HG03565 (cell line): ENCODE results near the gene CMYA5.
"Not testable (repeated sequence)": the region's sequence is repeated elsewhere in the genome, so short reads cannot be mapped to it uniquely, and the experiment has no call there.

Experiments
- ATAC-seq: cut with Tn5 transposase; IDR thresholded peaks from one replicate; pipeline ENCODE4 v1.9.1; 2021; ENCODE audit warnings: mild to moderate bottlenecking, moderate library complexity; ENCODE audit not compliant: unreplicated experiment

The CMYA5 gene

DNA sequence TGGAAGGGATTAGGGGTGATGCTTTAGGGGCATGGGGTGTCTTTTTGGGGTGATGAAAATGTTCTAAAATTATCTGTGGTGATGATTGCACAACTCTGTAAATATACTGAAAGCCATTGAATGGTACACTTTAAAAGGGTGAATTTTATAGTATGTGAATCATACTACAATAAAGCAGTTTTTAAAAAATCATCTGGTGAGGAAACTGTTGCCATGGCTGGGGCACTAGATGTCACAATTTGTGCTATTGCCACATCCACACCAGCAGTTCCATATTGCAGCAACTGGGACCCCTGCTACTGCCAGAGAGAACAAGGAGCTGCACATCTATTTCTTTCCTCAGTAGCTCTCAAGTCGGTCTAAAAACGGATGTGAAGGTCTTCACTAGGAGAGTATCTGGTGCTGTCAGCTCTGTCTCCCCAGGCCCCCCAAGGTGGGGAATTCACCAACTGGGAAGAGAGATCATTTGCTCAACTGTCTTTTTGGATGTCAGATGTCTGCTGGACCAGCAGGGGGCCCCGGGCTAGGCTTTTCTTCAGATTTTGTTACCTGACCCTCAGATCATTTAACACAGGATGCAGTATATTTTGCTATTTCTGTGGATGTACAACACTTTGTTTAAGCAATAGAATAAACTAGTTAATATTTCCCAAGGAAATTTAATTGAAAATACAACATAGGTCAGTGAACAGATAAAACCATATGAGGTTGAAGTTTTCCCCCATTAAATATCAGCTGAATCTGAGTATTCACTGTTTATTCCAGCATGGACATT lies 13.2 kb downstream of the CMYA5 start:
- ATAC-seq: no peak

DNA sequence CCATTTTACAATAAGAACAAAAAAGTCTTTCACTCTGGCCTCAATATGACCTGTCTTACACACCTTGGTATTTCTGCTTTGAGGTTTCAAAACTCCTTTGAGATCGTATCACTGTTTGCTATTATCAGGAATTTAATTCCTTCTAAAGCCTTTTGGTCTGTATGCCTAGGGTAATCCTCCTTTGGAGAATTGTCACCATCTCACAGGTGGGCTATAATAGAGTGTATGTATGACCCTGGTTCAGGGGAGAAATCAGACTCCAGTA lies 13.7 kb downstream of the CMYA5 start:
- ATAC-seq: no peak

DNA sequence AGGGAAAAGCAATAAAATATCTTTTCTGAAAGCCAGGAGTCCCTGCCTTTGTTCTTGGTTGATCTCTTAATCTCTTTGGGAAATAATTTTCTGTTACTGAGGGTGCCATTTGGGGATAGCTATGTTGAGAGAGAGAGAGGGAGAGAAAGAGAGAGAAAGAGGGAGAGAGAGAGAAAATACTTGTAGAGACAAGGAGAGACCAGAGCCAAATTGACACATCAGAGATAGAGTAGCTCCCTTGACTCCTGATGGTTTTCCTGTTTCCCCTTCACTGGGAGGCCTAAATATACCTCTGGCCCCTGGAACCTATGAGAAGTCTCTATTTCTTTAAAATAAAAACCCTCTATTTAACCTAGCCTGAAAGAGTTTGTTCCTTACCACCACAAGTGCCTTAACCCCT lies 14.9 kb downstream of the CMYA5 start:
- ATAC-seq: no peak

DNA sequence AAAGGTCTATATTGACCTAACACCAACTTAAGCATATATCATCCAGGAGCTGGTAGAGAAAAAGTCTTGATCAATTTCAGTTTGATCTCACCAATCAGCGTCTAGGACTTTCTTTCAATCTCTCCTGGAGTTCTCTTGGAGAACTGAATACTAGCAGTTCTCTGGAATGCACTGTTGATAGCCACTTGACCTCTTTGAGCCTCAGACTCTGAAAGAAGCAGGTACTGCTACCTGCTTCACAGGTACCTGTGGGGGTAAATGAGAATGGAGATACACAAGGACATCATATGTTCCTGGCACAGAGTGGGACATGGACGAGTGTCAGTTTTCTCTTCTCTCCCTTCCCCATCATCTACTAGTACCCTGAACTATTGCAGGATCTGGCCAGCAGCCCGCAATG lies 16.0 kb downstream of the CMYA5 start:
- no peak for ATAC-seq

DNA sequence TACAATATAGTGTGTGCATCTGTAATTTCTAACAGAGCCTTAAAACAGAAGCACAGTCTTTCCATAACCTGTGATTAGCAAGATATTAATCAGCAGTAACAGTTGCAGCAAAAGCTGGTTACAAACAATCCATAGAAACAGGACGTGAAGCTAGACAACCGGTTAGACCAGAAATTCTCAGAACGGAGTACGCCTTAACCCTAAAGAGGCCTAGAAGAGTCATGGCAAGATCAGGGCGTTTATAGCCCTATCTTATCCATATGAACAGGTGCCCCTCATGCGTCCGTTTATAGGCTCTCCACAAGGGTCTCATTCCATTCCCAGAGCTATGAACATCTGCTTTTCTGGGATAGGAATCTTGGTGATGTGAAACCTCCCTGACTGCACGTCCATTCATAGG lies 16.7 kb downstream of the CMYA5 start:
- ATAC-seq: not testable (repeated sequence)

DNA sequence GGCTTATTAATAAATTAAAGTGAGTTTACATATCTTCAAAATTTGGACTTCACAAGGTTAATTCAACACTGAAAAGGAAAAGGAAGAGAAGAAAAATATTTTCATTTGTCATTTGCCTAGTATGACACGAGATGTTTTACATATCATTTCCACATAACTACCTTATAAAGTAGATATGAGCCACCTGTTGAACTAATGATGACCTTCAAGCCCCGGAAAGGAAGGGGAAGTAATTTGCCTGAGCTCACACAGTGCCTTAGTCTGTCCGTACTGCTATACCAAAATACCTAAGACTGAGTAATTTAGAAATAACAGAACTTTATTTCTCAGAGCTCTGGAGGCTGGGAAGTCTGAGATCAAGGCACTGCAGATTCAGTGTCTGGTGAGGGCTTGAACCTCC lies 17.9 kb downstream of the CMYA5 start:
- ATAC-seq: no peak

DNA sequence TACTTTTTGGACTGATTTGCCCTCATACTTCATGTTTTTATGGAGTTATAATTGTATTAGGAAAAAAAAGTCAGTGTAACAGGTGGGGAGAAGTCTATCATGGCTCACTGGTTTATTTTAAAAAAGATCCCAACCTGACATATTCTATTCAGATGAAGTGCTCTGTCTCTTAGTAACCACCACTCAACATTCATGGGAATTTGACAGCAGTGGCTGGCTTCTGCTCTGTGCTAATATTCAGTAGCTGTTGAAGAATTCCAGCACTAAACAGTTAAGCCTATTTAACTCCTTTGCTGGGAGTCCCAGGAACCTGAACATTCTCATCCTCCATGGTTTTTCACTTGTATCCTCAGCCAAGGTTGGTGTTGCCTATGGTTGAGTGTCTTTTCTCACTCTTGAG lies 23.1 kb downstream of the CMYA5 start:
- no peak for ATAC-seq

DNA sequence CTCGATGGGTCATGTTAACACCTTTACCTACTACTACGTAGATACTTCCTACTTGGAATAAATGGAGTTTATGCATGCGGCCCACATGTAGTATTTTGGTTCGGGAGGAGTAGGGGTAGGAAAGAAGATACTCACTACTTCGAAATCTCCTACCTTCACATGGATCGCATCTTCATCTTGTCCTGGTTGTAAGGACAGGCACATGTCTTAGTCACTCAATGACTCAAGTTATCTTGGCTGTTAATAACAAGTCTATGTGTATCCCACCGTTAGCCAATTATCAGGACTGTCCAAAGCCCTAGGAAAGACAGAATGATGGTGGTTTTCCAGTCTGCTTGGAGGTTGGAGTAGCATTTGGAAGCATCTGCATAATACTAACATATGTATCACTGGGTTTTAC lies 24.1 kb downstream of the CMYA5 start:
- ATAC-seq: no peak

DNA sequence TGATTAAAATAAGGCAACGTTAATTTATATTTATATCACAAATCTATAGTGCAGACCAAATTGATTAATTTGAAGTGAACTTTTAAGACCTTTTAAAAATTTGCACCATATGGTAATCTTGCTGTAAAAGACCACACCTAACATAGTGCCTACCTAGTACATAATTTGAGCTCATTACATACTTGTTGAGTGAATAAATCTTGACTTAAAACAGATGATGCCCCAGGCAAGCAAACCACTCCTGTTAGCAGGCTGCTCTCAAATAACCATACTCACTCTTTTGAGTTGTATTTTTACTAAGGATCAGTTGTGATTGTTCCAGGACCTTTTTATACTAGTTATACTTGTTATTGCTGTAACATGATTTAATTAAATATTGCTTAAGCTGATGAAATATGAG lies 27.2 kb downstream of the CMYA5 start:
- no peak for ATAC-seq

DNA sequence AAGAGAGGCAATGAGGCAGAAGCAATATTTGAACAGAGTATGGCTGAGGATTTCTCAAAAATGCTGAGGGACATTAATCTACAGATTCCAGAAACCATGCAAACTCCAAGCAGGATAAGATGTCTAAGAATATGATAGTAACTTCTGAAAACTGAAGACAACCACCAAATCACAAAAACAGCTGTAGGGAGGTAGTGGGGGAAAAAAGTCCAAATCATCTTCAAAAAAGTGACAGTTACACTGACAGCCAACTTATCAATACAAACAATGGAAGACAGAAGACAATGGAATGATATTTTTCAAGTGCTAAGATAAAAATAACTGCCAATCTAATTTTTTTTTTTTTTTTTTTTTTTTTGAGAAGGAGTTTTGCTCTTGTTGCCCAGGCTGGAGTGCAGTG lies 30.5 kb downstream of the CMYA5 start:
- no peak for ATAC-seq

DNA sequence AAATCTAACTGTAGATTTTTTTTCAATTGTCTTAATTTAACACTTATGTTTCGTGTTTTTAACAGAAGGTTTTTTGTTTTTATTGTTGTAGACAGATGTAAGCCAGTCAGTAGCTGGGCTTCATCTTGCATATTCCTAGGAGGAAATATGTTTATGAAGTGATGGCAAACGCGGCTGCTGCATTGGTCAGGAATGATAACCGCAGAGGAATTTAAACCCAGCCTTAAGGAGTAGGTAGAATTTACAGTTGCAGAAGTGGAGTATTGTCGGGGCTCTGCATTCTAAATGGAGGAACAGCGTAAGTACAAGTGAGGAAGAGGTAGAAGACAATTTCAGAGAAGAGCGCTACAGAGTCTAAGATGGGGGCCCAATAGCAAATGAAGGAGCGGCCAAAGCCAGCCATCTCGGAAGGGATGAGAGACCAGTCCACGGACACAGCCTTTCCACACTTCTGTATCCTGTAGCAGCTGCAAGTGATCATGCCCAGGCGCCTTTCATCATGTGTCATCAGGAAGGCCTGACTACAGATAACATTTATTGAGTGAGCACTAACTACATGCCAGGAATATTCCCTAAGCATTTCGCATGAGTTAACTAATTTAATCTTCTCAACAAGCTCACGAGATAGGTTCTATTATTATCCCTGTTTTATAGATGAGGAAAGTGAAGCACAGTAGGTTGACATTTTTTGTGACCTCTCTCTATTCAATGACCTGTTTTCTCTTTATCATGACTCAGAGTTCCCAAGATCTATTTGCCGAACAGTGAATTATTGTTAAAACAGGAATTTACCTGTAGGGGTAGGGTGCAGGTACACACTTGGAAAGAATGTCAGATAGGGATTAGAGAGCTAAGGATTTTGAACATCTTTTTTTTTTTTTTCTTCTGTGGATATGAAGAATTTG lies 38.1 kb downstream of the CMYA5 start:
- no peak for ATAC-seq

DNA sequence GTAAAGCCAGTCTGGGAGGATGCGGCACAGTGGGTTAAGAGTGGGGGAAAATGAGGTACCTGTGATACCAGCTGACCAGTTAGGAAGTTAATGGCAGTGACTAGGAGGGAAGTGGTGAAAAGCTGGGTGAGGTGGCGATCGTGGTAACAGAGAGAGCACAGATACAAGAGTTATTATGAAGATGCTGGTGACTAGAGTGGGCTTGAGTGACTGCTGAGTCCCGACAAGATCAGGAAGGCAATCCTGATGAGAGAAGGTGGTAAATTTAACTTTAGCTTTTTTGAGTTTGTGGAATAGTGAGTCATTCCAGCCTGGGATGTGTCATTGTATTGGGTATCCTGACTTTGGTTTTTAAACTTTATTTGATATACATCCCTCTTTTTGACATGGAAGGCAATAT lies 38.8 kb downstream of the CMYA5 start:
- no peak for ATAC-seq

DNA sequence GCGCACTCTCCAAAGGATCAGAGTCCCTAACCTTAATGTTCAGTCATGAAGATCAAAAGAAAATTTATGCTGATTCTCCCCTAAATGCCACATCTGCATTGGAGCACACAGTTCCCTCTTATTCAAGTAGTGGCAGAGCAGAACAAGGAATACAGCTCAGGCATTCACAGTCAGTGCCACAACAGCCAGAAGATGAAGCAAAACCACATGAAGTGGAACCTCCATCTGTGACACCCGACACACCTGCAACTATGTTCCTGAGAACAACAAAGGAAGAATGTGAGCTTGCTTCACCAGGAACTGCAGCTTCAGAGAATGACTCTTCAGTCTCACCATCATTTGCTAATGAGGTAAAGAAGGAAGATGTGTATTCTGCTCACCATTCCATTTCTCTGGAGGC lies 40.0 kb downstream of the CMYA5 start:
- no peak for ATAC-seq

DNA sequence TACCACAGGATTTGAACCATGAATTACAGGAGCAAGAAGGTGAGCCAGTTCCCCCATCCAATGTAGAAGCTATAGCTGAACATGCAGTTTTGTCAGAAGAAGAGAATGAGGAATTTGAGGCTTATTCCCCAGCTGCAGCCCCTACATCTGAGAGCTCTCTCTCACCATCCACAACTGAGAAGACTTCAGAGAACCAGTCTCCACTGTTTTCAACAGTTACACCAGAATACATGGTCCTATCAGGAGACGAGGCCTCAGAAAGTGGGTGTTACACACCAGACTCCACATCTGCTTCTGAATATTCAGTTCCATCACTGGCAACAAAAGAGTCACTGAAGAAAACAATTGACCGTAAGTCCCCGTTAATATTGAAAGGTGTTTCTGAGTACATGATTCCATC lies 40.9 kb downstream of the CMYA5 start:
- no peak for ATAC-seq

DNA sequence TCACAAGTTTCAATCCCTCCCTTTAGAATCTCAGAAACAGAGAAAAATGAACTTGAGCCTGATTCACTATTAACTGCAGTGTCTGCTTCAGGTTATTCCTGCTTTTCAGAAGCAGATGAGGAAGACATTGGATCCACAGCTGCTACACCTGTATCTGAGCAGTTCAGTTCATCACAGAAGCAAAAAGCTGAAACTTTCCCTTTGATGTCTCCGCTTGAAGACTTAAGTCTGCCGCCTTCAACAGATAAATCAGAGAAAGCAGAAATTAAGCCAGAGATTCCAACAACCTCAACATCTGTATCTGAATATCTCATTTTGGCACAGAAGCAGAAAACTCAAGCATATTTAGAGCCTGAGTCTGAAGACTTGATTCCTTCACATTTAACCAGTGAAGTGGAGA lies 42.1 kb downstream of the CMYA5 start:
- no peak for ATAC-seq

DNA sequence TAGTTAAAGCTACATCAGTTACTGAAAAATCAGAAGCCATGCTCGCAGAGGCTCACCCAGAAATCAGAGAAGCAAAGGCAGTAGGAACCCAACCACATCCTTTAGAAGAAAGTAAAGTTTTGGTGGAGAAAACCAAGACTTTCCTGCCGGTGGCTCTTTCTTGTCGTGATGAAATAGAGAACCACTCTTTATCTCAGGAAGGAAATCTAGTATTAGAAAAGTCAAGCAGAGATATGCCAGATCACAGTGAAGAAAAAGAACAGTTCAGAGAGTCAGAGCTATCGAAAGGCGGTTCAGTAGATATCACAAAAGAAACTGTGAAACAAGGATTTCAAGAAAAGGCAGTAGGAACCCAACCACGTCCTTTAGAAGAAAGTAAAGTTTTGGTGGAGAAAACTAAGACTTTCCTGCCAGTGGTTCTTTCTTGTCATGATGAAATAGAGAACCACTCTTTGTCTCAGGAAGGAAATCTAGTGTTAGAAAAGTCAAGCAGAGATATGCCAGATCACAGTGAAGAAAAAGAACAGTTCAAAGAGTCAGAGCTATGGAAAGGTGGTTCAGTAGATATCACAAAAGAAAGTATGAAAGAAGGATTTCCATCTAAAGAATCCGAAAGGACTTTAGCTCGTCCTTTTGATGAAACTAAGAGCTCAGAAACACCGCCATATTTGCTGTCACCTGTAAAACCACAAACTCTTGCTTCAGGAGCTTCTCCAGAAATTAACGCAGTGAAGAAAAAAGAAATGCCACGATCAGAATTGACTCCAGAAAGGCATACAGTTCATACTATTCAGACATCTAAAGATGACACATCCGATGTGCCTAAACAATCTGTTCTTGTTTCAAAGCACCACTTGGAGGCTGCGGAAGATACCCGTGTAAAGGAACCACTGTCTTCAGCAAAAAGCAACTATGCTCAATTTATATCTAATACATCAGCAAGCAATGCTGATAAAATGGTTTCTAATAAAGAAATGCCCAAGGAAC lies 47.2 kb downstream of the CMYA5 start:
- no peak for ATAC-seq

DNA sequence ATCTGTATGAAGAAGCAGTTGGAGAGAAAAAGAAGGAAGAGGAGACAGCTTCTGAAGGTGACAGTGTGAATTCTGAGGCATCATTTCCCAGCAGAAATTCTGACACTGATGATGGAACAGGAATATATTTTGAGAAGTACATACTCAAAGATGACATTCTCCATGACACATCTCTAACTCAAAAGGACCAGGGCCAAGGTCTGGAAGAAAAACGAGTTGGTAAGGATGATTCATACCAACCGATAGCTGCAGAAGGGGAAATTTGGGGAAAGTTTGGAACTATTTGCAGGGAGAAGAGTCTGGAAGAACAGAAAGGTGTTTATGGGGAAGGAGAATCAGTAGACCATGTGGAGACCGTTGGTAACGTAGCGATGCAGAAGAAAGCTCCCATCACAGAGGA lies 48.7 kb downstream of the CMYA5 start:
- no peak for ATAC-seq

DNA sequence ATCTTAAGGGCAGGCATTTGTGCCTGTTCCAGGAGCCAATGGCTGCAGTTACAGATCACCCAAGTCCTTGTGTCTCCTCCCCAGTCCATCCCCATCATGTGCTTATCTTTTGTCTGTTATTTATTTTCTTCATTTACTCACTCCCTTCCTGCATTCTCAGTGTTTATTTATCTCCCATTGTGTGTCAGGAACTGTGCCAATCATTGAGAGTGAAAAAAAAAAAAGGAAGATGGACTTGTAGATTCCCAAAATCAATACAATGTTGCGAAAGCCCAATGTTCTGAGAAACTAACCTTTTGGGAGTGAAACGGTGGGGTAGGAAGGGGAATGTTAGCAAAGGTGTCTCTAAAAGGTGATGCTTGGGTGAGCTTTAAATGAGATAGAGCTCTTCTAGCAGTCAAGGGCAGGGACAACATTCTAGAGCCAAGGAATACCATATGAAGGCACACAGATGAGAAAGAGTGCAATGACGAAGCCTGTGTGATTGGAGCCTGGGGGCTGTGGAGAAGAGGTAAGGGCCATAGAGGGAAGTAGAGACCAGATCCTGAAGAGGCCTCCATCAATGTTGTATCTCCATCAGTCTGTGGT lies 53.0 kb downstream of the CMYA5 start:
- ATAC-seq: no peak

DNA sequence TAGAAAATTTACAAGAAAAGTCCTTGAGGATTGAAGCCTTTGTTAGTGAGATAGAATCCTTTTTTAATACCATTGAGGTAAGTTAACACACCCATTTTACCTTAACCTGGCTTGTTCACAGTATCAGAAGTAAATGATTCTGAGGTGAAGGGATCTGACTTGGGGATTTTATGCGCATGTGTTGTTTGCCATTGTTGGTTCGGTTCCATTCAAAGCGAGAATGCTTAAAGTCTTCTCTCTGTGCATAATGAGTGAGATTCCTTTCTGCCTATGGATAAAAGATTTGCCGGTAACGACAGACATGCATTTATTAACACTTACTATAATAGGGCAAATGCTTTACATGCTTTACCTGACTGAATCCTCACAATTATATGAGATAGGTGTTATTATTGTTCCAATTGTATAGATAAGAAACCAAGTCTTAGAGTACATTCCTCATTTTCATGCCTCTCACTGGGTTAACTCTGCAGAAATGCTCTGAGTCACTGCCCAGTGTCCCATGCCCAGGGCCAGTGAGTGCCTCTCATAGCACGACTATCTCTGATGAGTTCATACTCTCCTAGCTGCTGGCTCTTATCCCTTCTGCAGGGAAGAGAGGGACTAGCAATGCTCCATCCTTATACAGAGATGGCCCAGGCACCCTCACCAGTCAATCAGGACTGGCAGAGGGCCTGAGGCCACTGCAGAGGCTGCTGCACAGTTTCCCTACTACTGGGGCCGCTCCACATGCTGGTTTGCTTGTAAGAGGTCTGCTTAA lies 54.4 kb downstream of the CMYA5 start:
- ATAC-seq: no peak

DNA sequence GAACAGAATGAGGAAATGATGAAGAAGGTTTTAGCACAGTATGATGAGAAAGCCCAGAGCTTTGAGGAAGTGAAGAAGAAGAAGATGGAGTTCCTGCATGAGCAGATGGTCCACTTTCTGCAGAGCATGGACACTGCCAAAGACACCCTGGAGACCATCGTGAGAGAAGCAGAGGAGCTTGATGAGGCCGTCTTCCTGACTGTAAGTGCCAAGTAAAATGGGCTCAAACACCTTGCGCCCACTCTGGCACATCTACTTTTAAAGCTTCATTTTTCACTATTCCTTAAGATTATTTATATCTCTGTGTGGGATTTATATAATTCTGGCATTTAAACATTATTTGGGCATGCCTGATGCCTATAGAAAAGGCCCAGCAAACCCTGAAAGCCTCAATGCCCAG lies 55.6 kb downstream of the CMYA5 start:
- no peak for ATAC-seq
